Measurements from ENCODE around the gene COQ7.

- TF ChIP-seq POLR2AphosphoS5 (IDR thresholded peaks at IDR 0.05; ENCODE audit: low read depth) (no peak), CTCF (IDR thresholded peaks at IDR 0.05; ENCODE audit: insufficient read depth, low read length) (no peak), SPI1 (IDR thresholded peaks at IDR 0.05; ENCODE audit: borderline replicate concordance, low read depth) (no peak), GABPA (IDR thresholded peaks at IDR 0.05; ENCODE audit: low read depth) (no peak)
- TF ChIP-seq, protein P1, sequence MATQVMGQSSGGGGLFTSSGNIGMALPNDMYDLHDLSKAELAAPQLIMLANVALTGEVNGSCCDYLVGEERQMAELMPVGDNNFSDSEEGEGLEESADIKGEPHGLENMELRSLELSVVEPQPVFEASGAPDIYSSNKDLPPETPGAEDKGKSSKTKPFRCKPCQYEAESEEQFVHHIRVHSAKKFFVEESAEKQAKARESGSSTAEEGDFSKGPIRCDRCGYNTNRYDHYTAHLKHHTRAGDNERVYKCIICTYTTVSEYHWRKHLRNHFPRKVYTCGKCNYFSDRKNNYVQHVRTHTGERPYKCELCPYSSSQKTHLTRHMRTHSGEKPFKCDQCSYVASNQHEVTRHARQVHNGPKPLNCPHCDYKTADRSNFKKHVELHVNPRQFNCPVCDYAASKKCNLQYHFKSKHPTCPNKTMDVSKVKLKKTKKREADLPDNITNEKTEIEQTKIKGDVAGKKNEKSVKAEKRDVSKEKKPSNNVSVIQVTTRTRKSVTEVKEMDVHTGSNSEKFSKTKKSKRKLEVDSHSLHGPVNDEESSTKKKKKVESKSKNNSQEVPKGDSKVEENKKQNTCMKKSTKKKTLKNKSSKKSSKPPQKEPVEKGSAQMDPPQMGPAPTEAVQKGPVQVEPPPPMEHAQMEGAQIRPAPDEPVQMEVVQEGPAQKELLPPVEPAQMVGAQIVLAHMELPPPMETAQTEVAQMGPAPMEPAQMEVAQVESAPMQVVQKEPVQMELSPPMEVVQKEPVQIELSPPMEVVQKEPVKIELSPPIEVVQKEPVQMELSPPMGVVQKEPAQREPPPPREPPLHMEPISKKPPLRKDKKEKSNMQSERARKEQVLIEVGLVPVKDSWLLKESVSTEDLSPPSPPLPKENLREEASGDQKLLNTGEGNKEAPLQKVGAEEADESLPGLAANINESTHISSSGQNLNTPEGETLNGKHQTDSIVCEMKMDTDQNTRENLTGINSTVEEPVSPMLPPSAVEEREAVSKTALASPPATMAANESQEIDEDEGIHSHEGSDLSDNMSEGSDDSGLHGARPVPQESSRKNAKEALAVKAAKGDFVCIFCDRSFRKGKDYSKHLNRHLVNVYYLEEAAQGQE (IDR thresholded peaks at IDR 0.05; ENCODE audit: insufficient replicate concordance, low read depth), result no peak
These were observed 33.7 kb upstream of the COQ7 start for GRCh38 chr16:19033761-19034160.

Data from HL-60 (cell line).